Activated CD8-positive, alpha-beta memory T cell treated with anti-CD3 and anti-CD28 coated beads for 24 hours (primary cell): ENCODE data around the gene ZFPL1.
"Not testable (repeated sequence)": the region's sequence is repeated elsewhere in the genome, so short reads cannot be mapped to it uniquely, and the experiment has no call there.

Source experiments
- DNase-seq: peaks from one replicate; pipeline ENCODE4 v3.0.0-alpha.2; 2020

ZFPL1 gene

DNA sequence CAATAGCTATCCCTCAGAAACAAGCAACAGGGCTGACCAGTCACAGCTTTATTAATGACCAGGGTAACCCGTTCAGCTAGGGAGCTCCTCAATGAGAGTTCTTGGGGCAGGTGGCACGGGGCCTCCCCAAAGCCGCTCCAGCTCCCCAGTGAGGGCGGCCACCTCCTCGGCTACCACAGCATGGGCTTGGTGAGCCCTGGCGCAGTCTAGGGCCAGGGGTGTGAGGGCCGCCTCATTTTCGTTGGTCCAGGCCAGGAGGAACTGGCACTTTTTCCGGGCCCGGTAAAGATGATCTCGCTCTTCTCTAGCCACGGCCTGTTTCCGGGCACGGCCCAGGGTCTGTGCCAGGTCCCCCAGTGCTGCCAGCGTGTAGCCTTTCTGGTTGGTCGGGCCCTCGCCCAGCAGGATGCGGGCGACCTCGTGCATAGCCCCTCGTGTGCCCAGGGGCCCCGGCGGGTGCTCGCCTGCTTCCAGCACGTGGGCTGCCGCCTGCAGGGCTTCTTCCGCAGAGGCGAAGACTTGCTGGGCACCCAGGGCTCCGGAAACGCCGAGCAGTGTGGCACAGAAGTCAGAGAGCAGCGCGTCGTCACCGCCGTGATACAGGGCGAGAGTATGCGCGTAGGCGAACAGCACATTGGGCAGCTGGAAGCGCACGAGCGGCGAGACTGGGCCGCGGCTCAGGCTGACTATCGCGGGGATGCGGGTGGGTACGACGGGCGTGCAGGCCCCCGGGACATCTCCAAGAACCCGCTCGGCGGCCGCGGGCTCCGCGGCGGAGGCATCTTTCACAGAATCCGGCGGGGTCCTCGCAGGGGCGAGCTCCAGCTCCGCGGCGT lies 32.6 kb downstream of the ZFPL1 start:
- DNase-seq, result peak; percentile 84

DNA sequence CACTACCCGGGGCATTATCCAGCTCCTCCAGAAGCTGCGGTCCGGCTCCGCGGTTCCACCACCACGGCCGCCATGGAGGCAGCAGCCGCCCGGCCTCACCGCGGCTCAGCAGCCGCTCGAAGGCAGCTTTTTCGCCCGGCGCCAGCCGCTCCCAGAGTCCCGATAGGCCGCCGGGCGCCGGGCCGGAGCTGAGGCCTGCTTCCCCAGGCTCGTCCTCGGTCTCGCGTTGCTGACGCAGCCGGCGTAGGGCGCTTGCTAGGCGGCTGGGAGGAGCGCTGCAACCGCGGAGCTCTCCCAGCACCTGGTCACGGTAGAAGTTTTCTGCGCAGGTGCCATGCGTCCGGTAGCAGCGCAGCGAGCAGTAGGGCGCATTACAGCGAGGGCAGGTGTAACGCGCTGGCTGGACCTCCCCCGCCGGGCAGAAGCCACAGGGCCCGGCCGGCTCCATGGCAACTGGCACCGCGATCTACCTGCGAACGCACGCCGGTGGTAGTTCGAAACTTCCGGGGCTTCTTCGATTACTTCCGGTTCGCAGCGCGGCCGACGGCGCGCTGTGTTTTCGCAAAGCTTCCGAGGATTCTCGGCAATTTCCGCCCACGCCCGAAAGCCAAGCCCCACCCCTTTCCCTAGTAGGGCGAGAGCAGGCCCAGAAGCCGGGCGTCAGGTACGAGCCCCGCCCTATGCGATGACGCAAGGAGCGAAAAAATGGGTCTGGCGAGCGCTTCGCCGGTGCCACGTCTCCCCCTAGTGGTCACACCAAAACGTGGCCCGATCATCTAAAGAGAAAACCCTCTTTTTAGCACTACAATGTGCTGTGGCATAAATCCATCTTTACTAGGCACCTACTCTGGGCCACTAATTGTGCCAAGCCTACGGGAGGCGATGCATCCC lies 33.4 kb downstream of the ZFPL1 start, which contains the start of gene ZNHIT2:
Gene ZNHIT2 (minus strand): TSS at position 496 of the 891 bp plus-strand sequence. CDS start 48 bp downstream, at position 448.
- DNase-seq, result peak; percentile 100

DNA sequence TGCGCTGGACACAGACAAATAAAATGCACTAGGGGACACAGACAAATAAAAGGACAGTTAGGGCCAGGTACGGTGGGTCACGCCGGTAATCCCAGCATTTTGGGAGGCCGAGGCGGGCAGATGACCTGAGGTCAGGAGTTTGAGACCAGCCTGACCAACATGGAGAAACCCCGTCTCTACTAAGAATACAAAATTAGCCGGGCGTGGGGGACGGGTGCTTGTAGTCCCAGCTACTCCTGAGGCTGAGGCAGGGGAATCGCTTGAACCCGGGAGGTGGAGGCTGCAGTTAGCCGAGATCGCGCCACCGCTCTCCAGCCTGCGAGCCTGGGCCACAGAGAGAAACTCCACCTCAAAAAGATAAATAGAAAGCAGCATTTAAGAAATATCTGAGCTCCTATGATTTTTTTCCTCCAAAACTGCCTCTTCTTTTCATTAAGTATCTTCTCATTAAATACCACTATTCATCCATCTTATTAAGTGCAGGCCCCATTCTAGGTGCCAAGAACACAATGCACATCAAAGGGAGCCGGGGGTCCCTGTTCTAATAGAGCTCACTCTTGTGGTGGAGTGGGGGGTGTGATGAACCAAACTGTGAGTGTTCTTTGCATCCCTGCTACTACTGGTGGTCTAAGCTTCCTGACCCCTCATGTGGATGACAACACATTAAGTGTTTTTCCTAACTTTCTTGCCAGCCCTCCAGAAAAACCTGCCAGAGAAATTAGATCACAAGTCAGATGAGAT lies 34.2 kb downstream of the ZFPL1 start:
- DNase-seq, result no peak

DNA sequence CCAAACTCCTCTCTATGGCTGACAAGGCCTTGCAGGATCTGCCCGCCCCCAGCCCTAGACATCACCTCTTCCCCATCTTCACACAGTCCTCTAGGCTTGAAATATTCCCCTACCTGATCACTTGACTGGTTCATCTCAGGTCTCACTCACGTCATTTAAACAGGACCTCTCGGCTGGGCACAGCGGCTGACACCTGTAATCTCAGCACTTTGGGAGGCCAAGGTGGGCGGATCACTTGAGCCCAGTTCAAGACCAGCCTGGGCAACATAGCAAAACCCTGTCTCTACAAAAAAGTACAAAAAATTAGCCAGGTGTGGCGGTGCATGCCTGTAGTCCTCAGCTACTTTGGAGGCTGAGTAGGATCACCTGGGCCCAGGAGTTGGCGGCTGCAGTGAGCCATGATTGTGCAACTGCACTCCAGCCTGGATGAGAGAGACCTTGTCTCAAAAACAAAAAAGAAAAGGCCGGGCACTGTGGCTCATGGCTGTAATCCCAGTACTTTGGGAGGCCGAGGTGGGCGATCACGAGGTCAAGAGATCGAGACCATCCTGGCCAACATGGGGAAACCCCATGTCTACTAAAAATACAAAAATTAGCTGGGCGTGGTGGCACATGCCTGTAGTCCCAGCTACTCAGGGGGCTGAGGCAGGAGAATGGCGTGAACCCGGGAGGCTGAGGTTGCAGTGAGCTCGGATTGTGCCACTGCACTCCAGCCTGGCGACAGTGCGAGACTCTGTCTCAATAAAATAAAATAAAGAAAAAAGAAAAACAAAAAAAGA lies 35.1 kb downstream of the ZFPL1 start:
- DNase-seq, result not testable (repeated sequence)

DNA sequence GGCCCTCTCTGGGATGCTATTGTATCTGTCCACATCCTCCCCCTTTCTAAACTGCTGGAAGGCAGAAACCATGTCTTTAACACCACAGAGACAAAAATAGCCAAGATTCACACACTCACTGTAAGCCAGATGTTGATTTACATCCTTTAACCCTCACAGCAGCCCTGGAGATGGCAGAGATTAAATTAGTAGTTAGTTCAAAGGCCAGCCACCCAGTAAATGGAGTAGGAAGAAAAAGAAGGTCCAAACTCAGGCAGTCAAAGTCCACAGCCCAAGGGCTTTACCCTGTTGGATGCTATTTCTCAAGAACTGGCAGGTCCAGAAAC lies 35.6 kb downstream of the ZFPL1 start:
- DNase-seq, result no peak

DNA sequence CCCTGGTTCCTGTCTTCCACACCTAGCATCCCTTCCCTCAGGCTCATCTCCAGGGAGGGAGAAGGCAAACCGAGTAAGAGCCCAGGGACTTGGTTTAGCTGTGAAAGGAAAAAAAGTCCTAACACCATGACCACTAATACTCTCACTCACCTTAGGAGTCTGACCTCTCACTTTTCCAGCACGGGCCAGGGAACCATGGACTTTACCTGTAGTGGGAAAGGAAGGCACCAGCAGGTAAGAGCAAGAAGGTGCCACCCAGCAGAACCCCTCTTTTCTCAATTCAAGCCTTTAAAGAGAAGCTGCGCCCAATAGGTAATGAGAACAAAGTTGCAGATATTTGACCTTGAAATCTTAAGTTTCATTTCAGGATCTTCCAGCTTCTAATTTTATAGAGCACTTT lies 36.8 kb downstream of the ZFPL1 start:
- peak; percentile 52 for DNase-seq

DNA sequence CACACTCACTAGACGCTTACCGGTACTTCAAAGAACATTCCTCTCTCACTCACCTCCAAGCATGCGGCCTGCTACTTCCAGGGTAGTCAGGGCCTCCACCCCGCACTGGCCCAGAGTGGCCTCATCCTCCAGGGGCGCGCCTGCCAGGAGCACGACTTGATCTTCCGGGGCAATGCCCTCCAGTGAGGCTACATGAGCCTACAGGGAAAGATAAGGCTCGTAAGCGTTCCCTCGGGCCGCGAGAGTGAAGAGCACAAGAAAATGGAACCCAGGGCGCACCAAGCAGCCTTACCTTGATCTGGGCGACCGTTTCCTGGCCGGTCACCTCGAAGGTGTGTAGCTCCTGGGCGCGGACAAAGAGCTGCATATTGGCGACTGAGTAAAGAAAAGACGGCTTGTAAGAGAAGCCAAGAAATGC lies 37.4 kb downstream of the ZFPL1 start:
- DNase-seq, result peak; percentile 75

DNA sequence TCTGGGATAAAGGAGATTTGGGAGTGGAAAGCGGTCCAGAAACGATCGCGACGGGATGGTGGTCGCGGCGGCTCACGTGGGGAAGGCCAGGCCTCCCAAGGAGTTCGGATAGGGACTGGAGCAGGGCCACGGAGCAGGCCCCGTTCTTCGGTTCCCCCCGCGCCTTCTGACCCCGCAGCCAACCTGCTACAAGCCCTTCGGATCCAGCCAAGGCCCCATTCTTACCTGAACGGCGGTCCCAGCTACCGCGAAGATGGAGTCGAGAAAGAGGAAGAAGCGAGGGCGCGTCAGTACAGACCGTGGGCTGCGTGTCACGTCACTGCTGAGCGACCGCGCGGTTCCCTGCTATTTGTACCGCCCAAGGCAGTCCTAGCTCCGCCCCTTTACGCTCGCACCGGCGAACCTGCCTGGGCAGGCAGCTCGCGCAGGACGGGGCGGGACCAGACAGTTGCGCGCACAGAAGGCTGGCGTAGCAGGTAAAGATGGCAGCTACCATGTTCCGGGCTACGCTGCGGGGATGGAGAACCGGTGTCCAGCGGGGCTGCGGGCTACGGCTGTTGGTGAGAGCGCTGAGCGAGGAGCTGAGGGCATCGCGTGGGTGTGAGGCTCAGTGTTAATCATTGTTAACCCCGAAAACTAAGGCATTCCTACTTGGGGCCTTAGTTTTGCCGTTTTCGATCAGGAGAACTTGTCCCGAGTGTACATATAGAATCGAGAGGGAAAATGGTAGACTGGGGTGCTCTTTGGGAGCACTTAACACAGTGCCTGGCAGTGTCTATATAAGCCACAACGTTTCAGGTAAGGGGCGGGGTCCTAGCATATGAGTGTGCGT lies 38.1 kb downstream of the ZFPL1 start, which contains the start of the genes FAU and MRPL49:
Gene FAU (minus strand): TSS at position 270 of the 832 bp plus-strand sequence. CDS start 321 bp downstream, outside the sequence.
Gene MRPL49 (plus strand): TSS at position 457 of the 832 bp plus-strand sequence. CDS start 26 bp downstream, at position 483.
- peak; percentile 98 for DNase-seq

DNA sequence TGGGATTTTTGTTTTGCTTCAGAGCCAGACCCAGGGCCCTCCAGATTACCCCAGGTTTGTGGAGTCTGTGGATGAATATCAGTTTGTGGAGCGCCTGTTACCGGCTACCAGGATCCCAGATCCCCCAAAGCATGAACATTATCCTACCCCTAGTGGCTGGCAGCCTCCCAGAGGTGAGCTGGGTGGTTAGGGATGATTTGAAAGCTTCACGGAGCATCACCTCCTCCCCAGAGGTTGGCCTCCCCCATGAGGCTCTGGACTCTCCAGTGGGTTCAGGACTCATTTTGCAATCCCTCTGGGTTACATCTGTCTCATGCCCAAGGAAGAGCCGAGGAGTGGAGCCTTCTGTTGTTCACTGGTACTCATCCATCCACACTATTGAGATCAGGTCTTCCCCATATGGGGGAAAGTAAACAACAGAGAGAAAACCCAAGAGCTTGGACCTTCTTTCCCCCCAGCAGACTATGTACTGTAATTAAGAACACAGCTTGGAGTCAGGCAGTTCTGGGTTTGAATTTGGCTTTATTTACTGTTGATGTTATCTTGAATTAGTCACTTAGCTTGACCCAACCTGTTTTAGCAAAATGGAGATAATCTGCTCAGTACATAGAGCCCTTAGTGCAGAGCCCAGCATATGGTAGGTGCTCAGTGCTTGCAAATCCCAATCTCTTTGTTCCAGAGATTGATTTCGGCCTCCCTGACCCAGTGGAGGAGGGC lies 40.6 kb downstream of the ZFPL1 start:
- peak; percentile 38 for DNase-seq

DNA sequence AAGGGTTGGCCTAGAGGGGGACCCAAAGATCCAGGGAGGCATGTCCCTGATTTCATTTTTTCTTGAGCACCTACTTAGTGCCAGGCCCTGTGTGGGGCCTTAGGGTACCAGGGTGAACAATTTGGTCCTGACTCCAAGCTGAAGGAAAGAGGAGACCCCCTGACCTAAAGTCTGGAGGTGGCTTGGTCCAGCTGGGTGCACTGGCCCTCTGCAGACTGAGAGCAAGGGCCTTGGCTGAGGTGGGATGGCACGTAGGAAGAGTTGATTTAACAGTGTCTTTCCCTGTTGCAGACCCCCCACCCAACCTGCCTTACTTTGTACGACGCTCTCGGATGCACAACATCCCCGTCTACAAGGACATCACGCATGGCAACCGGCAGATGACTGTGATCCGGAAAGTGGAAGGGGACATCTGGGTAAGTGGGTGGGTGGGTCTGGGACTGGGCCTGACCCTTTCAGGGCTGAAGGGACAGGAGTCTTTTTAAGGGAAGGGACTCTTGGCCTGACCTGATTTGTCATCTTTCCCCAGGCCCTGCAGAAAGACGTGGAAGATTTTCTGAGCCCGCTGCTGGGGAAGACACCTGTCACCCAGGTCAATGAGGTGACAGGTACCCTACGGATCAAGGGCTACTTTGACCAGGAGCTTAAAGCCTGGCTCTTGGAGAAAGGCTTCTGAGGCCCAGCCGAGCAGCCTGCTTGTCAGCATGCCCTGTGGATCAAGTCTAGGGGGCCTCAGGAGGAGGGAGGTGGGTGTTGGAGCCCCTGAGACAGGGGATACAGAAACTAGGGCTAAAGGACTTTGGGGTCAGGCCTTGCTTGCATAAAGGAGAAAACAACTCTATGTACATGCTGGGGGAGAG lies 41.4 kb downstream of the ZFPL1 start:
- peak; percentile 38 for DNase-seq

DNA sequence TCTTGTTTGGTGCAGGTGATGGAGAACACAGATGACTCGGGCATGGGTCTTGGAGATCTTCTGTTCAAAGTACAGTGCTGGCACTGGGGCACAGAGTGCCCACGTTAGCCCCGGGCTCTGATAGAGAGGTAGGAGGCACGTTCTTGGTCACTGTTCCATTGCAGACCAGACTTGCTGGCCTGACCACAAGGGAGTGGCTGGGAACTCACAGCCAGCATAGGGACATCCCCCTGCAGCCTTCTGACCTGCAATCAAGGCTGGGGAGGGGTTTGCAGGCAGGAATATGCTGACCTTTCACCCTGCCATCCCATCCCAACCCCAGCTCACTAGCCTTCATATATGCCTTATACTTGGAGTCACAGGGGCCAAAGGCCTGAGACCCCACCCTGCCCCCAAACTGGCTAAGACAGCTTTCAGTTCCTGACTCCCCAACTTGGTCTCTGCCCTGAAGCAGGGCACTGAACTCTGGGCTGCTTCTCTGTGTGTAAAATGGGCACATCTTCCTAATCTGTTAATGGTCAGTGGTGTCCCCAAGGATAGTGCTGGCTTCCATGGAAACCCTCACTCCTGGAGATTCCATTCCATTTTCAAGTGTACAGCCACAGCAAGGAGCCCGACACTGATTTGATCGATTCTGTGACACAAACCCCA lies 42.7 kb downstream of the ZFPL1 start:
- DNase-seq, result no peak

DNA sequence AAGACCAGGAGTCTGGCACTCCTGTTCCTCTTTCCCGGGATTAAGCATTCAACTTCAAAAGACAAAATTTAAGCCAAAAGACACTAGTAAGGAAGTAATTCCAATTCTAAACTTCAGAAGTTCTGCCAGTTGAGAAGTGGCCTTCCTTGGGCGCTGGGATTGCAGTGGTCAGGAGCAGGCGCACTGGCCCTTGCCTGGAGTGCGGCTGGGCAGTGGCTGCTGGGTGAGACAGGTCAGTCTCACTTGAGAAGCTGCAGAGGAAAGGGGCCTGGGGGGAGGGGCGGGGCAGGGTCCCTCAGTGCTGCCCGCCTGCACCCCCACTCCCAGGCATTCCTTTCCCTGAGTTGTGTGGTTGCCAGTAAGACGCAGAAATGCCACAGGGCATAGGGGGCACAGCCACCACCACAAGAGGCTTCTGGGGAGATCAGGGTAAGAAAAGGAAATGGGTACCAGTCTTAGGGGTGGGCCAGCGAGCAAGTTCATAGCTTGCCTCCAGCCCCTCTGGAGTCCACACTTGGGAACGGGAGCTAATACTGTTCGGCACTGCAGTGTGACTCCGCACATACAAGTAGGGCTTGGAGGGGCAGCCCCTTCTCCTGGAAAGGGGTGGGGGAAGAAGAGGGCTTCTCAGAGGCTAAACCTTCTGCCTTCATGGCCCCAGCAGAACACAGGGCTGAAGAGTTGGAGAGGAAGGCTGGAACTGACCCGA lies 43.6 kb downstream of the ZFPL1 start:
- no peak for DNase-seq

DNA sequence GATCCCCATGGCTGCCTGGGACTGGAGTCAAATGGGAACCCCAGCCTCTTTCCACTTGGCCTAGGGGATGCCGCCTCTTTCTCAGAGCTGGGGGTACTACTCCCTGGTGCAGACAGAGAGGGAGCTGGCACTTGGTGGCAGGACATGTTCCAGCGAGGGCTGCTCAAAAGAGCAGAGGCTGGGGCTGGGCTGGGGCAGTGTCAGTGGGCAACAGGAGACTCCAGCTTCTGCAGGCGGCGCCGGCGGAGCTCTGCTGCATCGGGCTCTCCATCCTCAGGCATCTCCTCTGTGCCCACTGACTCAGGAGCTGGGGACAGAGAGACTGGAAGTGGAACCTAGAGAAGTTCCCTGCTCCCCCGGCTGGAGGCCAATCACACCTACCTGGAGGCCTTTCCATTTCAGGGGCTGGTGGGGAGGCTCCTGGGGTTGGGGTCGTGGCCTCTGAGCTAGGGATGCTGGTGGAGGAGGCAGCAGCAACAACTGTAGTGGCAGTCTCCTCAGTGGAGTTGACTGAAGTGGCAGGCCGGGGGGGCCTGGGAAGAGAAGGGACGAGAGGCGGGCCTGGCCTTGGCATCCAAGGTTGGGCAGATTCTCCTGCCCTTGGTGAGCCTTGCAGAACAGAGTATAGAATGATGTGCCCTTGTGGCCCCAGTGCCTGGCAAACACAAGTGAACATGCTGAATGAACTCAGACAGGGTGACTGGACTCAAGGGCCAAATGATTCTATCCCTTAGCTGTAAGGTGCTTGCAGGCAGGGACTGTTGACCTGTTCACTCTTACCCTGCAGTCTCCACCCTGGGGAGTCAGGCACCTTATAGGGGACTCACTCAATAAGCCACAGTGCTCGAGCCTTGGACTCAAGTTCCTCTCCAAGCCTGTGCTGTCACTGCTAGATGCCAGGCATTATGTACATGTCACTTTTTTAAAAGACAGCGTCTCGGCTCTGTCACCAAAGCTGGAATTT lies 44.4 kb downstream of the ZFPL1 start:
- DNase-seq, result no peak

DNA sequence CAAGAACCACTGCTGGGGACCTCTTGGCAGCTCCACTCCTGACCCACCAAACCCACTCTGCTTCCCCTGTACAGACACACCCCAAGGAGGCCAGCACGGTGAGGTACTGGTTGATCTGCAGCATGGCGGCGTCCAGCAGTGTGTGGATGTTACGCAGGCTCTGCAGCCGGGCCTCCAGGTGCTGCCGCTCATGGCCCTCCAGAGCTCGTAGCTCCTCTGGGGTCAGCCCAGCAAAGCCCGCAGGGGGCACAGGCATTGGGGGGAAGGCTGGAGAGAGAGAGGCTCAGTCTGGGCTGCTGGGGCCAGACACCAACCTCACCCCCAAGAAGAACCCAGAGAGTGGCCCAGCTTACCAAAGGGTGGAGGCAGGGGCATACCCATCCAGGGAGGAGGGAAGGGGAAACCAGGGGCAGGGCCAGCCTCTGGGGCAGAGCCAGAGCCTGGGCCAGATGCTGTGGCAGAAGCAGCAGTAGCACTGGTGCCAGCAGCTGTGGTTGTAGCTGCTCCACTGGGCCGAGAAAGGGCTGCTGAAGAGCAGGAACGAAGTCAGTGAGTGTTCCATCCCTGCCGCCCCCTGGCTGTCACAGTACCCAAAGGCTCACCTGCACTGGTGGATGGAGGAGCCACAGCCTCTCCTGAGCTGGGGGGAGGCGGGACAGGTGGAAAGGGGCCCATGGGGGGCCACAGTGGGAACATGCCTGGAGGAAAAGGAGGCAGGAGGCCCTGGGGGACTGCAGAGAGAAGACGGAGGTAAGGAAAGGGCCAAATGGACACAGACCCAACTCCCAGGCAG lies 45.8 kb downstream of the ZFPL1 start:
- no peak for DNase-seq

DNA sequence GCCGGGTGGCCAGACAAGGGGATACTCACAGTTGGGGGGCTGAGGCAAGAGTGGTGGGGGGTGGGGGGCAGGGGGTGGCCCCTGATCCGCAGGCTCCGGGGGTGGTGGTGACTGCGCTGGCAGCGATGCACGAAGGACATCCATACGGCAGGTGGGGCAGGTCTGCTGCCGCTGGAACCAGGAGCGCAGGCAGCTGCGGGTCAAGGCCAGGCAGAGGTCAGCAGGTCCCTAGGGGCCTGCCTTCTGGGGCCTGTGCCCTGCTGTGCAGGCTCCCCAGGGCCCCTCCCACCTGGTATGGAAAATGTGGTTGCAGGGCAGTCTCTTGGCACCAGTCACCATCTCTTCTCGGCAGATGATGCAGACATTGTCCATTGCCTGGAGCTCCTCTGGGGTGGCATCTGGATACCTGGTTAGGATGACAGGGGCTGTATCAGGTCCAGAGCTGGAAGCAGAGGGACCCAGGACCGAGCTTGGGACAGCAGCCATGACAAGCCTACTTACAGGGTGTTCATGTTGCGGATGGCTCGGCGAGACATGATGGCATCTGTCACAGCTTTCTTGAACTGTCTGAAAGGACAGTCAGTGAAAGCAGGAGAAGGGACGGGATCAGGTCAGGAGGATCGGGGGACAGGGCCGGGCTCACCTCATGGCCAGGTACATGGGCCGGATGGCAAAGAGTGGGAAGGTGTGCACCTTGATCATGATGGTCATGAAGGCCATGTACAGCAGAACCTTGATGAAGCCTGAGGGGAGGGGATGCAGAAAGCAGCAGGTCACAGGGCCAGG lies 46.8 kb downstream of the ZFPL1 start:
- DNase-seq, result no peak
